ENCODE results near the gene PLOD3. TPM values are rescaled to one million over a fixed set of nuclear protein-coding genes. Genes with fewer than 3 reads are reported as not detected.

Gene PLOD3
- total and polyA plus RNA-seq, 12 donors, result 27.1 to 61.2 (median 36.9) TPM

DNA sequence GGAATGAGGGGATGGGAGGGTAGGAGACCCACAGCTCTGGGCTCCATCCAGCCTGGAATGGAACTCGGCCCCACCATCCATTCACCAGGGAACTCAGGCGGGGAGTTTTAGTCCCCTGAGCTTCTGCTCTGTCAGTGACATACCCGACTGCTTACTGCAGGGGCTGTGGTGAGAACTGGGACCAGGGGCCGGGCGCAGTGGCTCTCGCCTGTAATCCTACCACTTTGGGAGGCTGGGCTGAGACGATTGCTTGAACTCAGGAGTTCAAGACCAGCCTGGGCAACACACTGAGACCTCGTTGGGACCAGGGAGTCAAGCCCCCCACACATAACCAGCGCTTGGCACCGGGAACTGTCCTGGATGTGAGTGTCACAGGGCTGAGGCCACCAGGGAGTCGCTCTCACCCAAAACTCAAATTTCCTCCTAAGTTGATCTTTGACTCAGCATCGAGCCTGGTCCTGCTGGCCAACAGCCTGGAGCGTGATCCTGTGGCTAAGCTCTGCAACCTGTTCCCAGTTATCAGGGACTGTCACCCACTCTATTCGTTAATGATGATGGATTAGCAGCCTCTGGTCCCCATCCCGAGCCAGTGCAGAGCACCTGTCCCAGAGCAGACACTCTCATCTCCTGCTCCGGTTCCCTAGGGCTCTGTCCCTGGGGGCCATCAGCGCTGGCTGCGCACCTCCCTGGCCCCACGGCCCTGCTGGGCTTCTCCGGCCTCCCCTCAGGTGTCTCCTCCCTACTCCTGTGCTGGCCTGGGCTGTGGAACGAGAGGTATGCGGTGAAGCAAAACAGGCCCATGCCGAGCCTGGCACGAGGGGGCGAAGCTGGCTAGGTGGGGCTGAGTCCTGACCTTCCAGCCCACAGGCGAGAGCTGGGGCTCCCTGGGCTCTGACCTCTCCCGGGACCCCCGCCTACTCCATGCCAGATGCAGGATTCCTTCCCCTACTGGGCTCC is 21.1 kb upstream of the PLOD3 start:
- H3K27ac ChIP-seq, result peak overlapping the region; percentile 67 to 90 (median 80)
- WGBS, 2 donors, result 50 to 54% methylated on average over 28 of the region's 28 CpGs
- H3K27me3 ChIP-seq, result no peaks in the 10 kb centered on the region
- DNase-seq (no peak), ATAC-seq (peak; percentile 2 to 13 (median 6))
- no peaks in the 10 kb centered on the region for H3K9me3 ChIP-seq
- peak overlapping the region in 5 of 10 donors; percentile 11 to 31 (median 28) for H3K4me3 ChIP-seq
- peaks cover 0 to 72% (median 17%) of the 10 kb centered on the region in 9 donors for H3K36me3 ChIP-seq
- peaks cover 20 to 67% (median 54%) of the 10 kb centered on the region in 9 donors for H3K4me1 ChIP-seq
- intact Hi-C loops (cut with DNase I), result loop anchor here in 1 of 10 donors (2.0 kb wide), 1 partner anchor 18 kb away; no protein-coding TSS in a partner anchor
- no peak for TF ChIP-seq CTCF (IDR thresholded peaks at IDR 0.05)

- peak; percentile 85 to 88 for DNase-seq
- intact Hi-C loops (cut with DNase I), result loop anchor here in 1 of 10 donors (2.0 kb wide), 1 partner anchor 17 kb away; no protein-coding TSS in a partner anchor
- H3K4me1 ChIP-seq, result peaks cover 15 to 61% (median 47%) of the 10 kb centered on the region in 9 donors
These were observed 20.1 kb upstream of the PLOD3 start, which contains the start of gene CLDN15 for GRCh38 chr7:101237206-101238067. TSS of gene CLDN15 (minus strand) at chr7:101237802. CDS start at chr7:101237581, 221 bp downstream.

DNA sequence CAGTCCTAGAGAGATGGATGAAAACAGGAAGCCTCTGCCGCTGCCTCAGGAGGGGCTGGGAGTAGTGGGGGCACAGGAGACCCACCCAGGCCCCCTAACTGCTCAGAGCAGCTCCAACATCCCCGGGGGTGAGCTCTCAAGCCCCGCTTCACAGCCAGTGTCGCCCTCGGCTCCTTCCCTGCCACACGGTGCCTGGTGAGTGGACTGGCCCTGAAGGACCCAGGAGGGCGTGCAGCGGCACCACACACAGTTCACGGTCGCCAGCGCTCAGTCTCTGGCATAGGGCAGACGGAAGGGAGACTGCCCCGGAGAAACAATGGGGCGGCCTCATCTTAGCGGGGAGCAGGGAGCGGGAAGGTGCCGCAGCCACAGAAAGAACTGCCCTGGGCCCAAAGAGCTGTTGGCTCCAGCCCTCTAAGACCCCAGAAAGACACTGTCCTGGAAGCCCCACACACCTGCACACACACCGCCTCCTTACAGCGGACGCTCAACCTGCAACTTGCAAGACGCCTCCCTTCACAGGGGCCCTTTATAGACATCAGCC is 19.0 kb upstream of the PLOD3 start:
- H3K36me3 ChIP-seq, result peaks cover 0 to 58% (median 17%) of the 10 kb centered on the region in 9 donors
- no peak for ATAC-seq
- no peaks in the 10 kb centered on the region for H3K9me3 ChIP-seq
- H3K27me3 ChIP-seq, result no peaks in the 10 kb centered on the region
- TF ChIP-seq CTCF (IDR thresholded peaks at IDR 0.05), result no peak
- WGBS, 2 donors, result 91 to 96% methylated on average over 21 of the region's 21 CpGs
- peaks cover 17 to 61% (median 49%) of the 10 kb centered on the region in 9 donors for H3K4me1 ChIP-seq
- intact Hi-C loops (cut with DNase I), result no loop called here
- no peak overlapping the region for H3K27ac ChIP-seq
- DNase-seq, result no peak
- H3K4me3 ChIP-seq, result no peak overlapping the region

More at GRCh38 chr7:101237206-101238067, 20.1 kb upstream of the PLOD3 start, which contains the start of gene CLDN15:
- 44 to 47% methylated on average over 31 of the region's 31 CpGs for whole genome bisulfite sequencing, 2 donors
- Histone ChIP-seq H3K27ac (peak within 1 kb of the TSS; percentile 67 to 90 (median 80)), H3K9me3 (no peaks in the 10 kb centered on the region), H3K36me3 (peaks cover 0 to 61% (median 17%) of the 10 kb centered on the region in 9 donors), H3K27me3 (no peaks in the 10 kb centered on the region), H3K4me3 (peak within 1 kb of the TSS in 8 of 10 donors; percentile 6 to 30 (median 16))
- no peak for TF ChIP-seq CTCF (IDR thresholded peaks at IDR 0.05)
- peak; percentile 50 to 89 (median 80) for ATAC-seq

Measured in heart right ventricle (tissue), 16 donors.